ENCODE results near the gene GH1.
"Not testable (repeated sequence)": the region's sequence is repeated elsewhere in the genome, so short reads cannot be mapped to it uniquely, and the experiment has no call there.

GH1 gene

DNA sequence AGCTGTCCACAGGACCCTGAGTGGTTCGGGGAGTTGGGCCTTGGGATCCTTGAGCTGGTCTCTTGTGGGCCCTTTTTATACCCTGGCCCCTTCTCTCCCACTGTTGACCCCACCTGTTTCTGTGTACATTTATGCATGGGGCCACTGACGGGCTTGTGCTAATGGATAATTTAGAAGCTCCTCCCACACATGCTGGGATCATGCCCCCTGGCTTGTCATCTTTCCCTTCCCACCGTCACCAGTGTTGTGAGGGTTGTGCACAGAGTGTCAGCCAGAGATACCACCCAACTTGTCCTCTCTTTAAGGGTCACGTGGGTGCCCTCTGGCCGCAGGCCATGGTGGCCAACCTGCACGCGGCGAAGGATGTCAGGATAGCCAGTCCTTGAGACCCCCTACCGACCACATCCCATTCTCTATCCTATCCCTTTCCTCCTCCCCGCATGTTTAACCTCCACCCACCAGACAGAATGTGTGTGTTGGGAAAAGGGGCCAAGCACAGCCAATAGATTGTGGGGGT is at the start of gene GH1:
Gene GH1, minus strand, starts transcription at position 51 of the 517 bp plus-strand sequence. CDS start 63 bp downstream, outside the sequence.
- not testable (repeated sequence) for H3K4me3 ChIP-seq (ENCODE audit: low read depth, low read length); DNase-seq (ENCODE audit: low read depth)

DNA sequence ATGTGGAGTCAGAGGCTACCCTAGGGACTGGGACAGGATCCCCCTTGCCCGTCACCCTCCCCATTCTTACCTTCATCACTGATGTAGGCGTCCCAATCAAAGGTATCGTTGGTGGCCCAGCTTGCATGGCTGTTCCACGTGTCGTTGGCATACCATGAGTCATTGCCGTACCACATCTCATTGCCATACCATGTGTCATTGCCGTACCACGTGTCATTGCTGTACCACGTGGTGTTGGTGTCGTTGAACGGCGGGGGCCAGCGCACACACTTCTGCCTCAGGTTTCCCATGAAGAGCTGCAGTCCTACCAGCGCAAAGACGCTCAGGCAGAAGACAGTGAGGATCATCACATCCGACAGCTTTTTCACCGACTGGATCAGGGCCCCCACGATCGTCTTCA is 49.3 kb upstream of the GH1 start:
- TF ChIP-seq CTCF (conservative IDR thresholded peaks at IDR 0.05; ENCODE audit: low read depth, low read length), result no peak
- DNase-seq (ENCODE audit: low read depth), result no peak
- H3K4me3 ChIP-seq (ENCODE audit: low read depth, low read length), result no peak overlapping the region

DNA sequence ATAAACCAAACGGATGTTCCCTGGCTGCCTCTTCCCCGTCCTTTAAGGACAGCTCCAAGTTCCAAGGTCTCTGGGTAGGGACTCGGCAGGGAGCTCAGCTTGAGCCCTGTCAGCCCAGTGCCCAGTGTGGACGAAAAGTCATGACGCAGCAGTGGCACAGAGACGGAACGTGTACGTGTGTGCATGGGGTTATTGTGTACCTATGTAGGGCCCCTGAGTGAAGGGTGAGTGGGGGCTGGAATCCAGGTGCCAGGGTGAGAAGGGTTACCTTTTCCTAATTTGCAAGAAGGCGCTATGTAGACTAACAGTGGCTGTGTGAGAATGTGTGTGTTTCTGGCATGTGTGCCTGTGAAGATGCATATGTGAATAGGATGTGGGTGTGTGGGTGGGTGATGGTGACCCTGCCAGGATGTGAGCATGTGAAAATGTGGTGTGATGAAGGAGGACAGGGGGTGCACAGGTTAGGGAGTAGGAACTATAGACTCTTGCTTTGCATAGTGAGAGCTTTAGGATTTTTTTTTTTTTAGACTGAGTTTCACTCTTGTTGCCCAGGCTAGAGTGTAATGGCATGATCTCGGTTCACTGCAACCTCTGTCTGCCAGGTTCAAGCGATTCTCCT is 48.1 kb upstream of the GH1 start:
- no peak overlapping the region for H3K4me3 ChIP-seq (ENCODE audit: low read depth, low read length)
- no peak for DNase-seq (ENCODE audit: low read depth)
- TF ChIP-seq CTCF (conservative IDR thresholded peaks at IDR 0.05; ENCODE audit: low read depth, low read length), result no peak

DNA sequence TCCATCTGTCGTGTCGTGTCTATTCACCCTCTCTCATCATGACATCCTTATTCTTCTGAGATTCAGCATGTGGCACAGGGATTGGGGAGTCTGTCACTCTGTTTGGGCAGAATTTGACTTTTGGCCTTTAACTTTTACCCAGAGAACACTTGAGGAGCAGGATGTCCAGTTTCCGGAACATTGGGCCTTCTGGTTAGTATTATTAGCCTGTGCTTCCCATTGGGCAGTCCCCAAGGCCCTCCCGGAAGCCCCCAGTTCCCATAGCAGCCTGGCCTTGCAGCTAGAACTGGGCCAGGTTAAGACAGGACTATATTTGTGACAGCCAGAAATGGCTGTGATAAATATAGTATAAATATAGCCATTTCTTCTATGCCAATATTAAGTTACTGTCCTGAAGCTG is 44.5 kb upstream of the GH1 start:
- DNase-seq (ENCODE audit: low read depth), result no peak
- no peak overlapping the region for H3K4me3 ChIP-seq (ENCODE audit: low read depth, low read length)
- TF ChIP-seq CTCF (conservative IDR thresholded peaks at IDR 0.05; ENCODE audit: low read depth, low read length), result no peak

GRCh38 chr17:63962298-63962744 is 43.7 kb upstream of the GH1 start:
- no peak overlapping the region for H3K4me3 ChIP-seq (ENCODE audit: low read depth, low read length)
- no peak for DNase-seq (ENCODE audit: low read depth)
- TF ChIP-seq CTCF (conservative IDR thresholded peaks at IDR 0.05; ENCODE audit: low read depth, low read length), result no peak

GRCh38 chr17:63961355-63962212 is 42.9 kb upstream of the GH1 start:
- no peak overlapping the region for H3K4me3 ChIP-seq (ENCODE audit: low read depth, low read length)
- DNase-seq (ENCODE audit: low read depth), result peak; percentile 76
- TF ChIP-seq CTCF (conservative IDR thresholded peaks at IDR 0.05; ENCODE audit: low read depth, low read length), result no peak

- no peak overlapping the region for H3K4me3 ChIP-seq (ENCODE audit: low read depth, low read length)
- no peak for TF ChIP-seq CTCF (conservative IDR thresholded peaks at IDR 0.05; ENCODE audit: low read depth, low read length)
- DNase-seq (ENCODE audit: low read depth), result no peak
Measured at GRCh38 chr17:63960430-63960829, 41.8 kb upstream of the GH1 start.

All from choroid plexus epithelial cell (primary cell).